Measurements from ENCODE around the gene ASAH2.

The ASAH2 gene

DNA sequence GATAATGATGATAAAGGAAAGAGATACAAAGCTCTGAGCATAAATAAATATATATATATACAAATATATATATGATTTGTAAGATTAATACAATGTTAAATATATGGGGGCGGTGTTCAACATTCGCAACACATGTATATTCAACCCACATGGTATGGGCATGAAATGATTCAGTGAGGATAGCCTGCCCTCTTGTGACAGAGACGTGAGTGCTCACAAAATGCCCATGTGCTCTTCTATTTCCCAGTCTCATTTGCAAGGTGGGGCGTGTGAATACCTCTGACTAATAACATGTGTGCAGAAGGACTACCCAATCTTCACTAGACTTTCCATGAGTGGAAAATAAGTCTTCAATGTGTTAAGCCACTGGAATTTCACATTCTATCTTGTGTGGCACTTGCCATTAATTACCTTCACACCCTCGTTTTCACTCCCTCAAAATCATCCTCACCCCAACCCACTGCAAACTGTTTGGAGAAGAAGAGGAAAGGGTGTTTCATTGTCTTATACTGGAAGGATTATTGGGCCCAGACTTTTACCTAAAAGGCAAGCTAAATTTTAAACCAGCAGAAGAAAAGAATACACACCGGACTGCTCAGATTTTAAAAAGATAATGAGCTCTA is 26.9 kb downstream of the ASAH2 start:
- no peak overlapping the region for H3K4me3 ChIP-seq (ENCODE audit: control insufficient read depth, low read depth, low read length)
- peak; percentile 31 for DNase-seq (ENCODE audit: low read depth)
- TF ChIP-seq, protein P1, sequence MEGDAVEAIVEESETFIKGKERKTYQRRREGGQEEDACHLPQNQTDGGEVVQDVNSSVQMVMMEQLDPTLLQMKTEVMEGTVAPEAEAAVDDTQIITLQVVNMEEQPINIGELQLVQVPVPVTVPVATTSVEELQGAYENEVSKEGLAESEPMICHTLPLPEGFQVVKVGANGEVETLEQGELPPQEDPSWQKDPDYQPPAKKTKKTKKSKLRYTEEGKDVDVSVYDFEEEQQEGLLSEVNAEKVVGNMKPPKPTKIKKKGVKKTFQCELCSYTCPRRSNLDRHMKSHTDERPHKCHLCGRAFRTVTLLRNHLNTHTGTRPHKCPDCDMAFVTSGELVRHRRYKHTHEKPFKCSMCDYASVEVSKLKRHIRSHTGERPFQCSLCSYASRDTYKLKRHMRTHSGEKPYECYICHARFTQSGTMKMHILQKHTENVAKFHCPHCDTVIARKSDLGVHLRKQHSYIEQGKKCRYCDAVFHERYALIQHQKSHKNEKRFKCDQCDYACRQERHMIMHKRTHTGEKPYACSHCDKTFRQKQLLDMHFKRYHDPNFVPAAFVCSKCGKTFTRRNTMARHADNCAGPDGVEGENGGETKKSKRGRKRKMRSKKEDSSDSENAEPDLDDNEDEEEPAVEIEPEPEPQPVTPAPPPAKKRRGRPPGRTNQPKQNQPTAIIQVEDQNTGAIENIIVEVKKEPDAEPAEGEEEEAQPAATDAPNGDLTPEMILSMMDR (IDR thresholded peaks at IDR 0.05; ENCODE audit: control insufficient read depth, insufficient read depth, low read depth, low read length, missing control alignments) = peak; percentile 68

DNA sequence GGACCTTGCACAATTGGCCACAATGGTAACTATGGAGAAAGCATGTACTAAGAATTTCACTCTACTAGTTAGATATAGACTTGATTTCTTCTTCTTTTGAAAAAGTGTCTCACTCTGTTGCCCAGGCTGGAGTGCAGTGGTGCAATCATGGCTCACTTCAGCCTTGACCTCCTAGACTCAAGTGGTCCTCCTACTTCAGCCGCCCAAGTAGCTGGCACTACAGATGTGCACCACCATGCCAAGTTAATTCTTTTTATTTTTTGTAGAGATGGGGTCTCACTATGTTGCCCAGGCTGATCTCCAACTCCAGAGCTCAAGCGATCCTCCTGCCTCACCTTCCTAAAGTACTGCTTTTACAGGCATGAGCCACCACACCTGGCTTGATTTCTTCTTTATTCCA is 29.1 kb downstream of the ASAH2 start:
- DNase-seq (ENCODE audit: low read depth) = no peak
- TF ChIP-seq, protein P1 (IDR thresholded peaks at IDR 0.05; ENCODE audit: control insufficient read depth, insufficient read depth, low read depth, low read length, missing control alignments) = no peak
- H3K4me3 ChIP-seq (ENCODE audit: control insufficient read depth, low read depth, low read length) = no peak overlapping the region

DNA sequence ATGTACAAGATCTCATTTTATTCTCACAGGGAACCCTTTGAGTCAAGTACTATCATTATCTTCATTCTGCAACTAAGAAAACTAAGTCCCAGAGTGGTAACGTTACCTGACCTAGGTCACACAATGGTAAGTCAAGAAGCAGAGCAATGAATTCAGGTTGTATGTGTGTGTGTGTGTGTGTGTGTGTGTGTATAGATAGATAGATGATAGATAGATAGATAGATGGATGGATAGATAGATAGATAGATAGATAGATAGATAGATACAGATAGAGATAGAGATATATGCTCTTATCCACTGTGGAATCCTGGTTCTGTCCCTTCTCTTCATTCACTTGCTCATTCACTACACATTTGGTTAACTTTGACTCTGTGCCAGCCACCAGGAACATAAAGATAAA is 29.8 kb downstream of the ASAH2 start:
- H3K4me3 ChIP-seq (ENCODE audit: control insufficient read depth, low read depth, low read length) = no peak overlapping the region
- TF ChIP-seq, protein P1 (IDR thresholded peaks at IDR 0.05; ENCODE audit: control insufficient read depth, insufficient read depth, low read depth, low read length, missing control alignments) = no peak
- DNase-seq (ENCODE audit: low read depth) = no peak

DNA sequence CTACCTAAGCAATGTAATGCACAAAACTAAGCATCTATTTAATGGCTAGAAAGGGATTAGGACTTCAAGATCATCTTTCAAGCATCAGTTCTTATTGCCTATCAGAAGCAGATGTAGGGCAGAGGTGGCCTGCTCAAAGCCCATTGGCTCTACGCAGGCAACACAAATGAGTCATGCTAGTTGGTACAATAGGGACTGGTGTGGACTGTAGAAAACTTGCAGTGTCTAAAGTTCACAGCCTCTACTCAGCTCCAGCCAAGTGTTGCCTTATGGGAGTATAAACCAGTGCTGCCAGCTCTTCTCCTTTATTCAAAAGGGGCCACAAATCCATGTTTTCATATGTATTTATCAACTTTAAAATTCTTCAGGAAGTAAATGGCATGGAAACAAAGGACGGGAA is 31.7 kb downstream of the ASAH2 start:
- H3K4me3 ChIP-seq (ENCODE audit: control insufficient read depth, low read depth, low read length) = no peak overlapping the region
- TF ChIP-seq, protein P1 (IDR thresholded peaks at IDR 0.05; ENCODE audit: control insufficient read depth, insufficient read depth, low read depth, low read length, missing control alignments) = no peak
- DNase-seq (ENCODE audit: low read depth) = no peak

DNA sequence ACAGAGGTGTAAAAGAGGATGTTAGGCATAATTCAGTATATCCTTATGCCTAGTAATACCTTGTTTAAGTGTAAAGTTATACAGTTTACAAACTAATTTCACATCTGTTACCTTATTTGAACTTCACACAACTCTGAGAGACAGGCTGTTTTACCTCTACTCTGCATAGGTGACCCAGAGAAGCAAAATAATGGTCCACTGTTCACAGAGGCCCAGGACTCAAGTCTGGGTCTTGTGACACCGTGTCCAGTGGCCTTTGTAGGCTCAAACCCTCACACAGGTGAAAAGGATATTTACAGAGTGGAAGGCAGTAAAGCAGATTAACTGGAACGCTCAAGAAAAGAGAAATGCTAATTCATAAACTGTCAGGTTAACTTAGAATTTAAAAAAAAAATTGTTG is 32.1 kb downstream of the ASAH2 start:
- DNase-seq (ENCODE audit: low read depth) = no peak
- H3K4me3 ChIP-seq (ENCODE audit: control insufficient read depth, low read depth, low read length) = no peak overlapping the region
- TF ChIP-seq, protein P1 (IDR thresholded peaks at IDR 0.05; ENCODE audit: control insufficient read depth, insufficient read depth, low read depth, low read length, missing control alignments) = no peak

DNA sequence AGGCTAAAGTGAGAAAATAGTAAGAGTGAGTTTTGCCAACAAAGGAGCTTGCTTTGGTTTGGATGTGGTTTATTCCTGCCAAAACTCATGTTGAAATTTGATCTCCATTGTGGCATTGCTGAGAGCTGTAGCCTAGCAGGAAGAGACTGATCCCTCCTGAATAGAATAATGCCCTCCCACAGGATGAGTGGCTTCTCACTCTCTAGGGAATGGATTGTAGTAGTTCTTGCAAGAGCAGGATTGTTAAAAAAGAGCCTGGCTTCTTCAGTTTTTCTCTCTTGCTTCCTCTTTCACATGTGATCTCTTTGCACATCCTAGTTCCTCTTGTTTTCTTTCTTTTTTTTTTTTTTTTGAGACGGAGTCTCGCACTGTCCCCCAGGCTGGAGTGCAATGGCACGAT is 34.4 kb downstream of the ASAH2 start:
- H3K4me3 ChIP-seq (ENCODE audit: control insufficient read depth, low read depth, low read length) = no peak overlapping the region
- peak; percentile 4 for DNase-seq (ENCODE audit: low read depth)
- TF ChIP-seq, protein P1 (IDR thresholded peaks at IDR 0.05; ENCODE audit: control insufficient read depth, insufficient read depth, low read depth, low read length, missing control alignments) = no peak

DNA sequence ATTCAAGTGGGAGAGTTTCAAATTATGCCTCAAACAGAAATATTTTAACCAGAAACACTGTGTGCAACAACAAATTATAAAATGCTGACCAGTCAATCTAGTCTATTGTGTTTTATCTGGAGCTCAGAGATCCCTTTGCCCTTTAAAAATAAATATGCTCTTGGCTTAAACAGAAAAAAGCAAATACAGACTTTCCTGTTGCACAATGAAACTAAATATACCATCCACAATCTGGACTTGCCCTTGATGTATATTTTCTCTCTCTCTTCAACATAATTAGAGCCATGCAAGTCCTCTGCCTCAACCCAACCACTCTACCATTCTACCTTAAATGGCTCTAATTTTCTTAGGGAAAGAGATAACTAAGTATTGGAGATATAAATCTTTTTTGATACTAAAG is 34.9 kb downstream of the ASAH2 start:
- H3K4me3 ChIP-seq (ENCODE audit: control insufficient read depth, low read depth, low read length) = no peak overlapping the region
- DNase-seq (ENCODE audit: low read depth) = no peak
- TF ChIP-seq, protein P1 (IDR thresholded peaks at IDR 0.05; ENCODE audit: control insufficient read depth, insufficient read depth, low read depth, low read length, missing control alignments) = no peak

Measured in AG09309 (cell line).